B cell (primary cell): ENCODE data around the gene LRRC8B.

Experiments used
- CTCF ChIP-seq: fragments of 200-600 bp; IDR thresholded peaks from one replicate; pipeline ENCODE4 v1.8.0; 2022; ENCODE audit warnings: antibody characterized with exemption, mild to moderate bottlenecking
- EZH2 ChIP-seq: IDR thresholded peaks from 2 replicates; pipeline ENCODE4 v1.6.1; 2012; ENCODE audit warnings: borderline replicate concordance, low read depth, mild to moderate bottlenecking, moderate library complexity, low read length; ENCODE audit not compliant: insufficient read depth, poor library complexity, severe bottlenecking

GRCh38 chr1:89598450-89599331 is 74.1 kb downstream of the LRRC8B start:
- peak; percentile 86 for TF ChIP-seq CTCF
- TF ChIP-seq EZH2, result no peak
